ENCODE data around the gene MARCHF3.

GRCh38 chr5:126837906-126838539, 192.3 kb downstream of the MARCHF3 start:
- TF ChIP-seq CTCF (IDR thresholded peaks at IDR 0.05) (peak in 3 of 6 experiments; percentile 12 to 27 (median 22)), POLR2A (IDR thresholded peaks at IDR 0.05) (no peak)
